C4-2B (cell line): ENCODE measurements around the gene SLC8B1.

ENCODE experiments used
- ZFX ChIP-seq: fragments of 450-650 bp; IDR thresholded peaks from 2 replicates; pipeline ENCODE4 v1.6.1; 2017
- TF ChIP-seq, protein P1 (sequence below): fragments of 450-650 bp; conservative IDR thresholded peaks from 2 replicates; pipeline ENCODE4 v1.5.1; 2017; ENCODE audit warnings: mild to moderate bottlenecking

- TF ChIP-seq, protein P1, sequence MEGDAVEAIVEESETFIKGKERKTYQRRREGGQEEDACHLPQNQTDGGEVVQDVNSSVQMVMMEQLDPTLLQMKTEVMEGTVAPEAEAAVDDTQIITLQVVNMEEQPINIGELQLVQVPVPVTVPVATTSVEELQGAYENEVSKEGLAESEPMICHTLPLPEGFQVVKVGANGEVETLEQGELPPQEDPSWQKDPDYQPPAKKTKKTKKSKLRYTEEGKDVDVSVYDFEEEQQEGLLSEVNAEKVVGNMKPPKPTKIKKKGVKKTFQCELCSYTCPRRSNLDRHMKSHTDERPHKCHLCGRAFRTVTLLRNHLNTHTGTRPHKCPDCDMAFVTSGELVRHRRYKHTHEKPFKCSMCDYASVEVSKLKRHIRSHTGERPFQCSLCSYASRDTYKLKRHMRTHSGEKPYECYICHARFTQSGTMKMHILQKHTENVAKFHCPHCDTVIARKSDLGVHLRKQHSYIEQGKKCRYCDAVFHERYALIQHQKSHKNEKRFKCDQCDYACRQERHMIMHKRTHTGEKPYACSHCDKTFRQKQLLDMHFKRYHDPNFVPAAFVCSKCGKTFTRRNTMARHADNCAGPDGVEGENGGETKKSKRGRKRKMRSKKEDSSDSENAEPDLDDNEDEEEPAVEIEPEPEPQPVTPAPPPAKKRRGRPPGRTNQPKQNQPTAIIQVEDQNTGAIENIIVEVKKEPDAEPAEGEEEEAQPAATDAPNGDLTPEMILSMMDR: no peak
- no peak for TF ChIP-seq ZFX
These were observed 6.6 kb upstream of the SLC8B1 start for GRCh38 chr12:113341535-113341934.
